Measurements from ENCODE around the gene IGHMBP2. TPM values are rescaled to one million over a fixed set of nuclear protein-coding genes. Genes with fewer than 3 reads are reported as not detected.

The IGHMBP2 gene
- total RNA-seq, 1 experiment from 2014 or later: 27.0 TPM

GRCh38 chr11:68928136-68928880 is 24.6 kb downstream of the IGHMBP2 start:
- peaks cover 30% of the 10 kb centered on the region for H3K36me3 ChIP-seq (ENCODE audit: low read depth)
- no peaks in the 10 kb centered on the region for H3K79me2 ChIP-seq (ENCODE audit: low read depth)
- peaks cover 8% of the 10 kb centered on the region; the same call in 1 of the 2 replicates for H3F3A ChIP-seq (ENCODE audit: insufficient read depth, low read depth)
- no peak overlapping the region for H3K4me2 ChIP-seq
- H3K27me3 ChIP-seq (ENCODE audit: insufficient read depth, low read depth): no peaks in the 10 kb centered on the region
- H3K4me1 ChIP-seq (replicated peaks; ENCODE audit: insufficient read depth): peaks cover 5% of the 10 kb centered on the region; the same call in 1 of the 2 replicates
- POLR2A ChIA-PET (ENCODE audit: unreplicated experiment): no interaction called here
- no TSS peak for BruUV-seq (replicated peaks)
- TF ChIP-seq EZH2 (IDR thresholded peaks at IDR 0.05; ENCODE audit: low read depth) (no peak), CTCF (conservative IDR thresholded peaks at IDR 0.05) (no peak)
- no peak overlapping the region for H3K4me3 ChIP-seq
- no peaks in the 10 kb centered on the region for H3K9me2 ChIP-seq (ENCODE audit: insufficient read depth)
- intact Hi-C loops (cut with micrococcal nuclease; ENCODE audit: unreplicated experiment): no loop called here
- H4K20me1 ChIP-seq (ENCODE audit: insufficient read depth): no peaks in the 10 kb centered on the region
- H3K9me3 ChIP-seq (ENCODE audit: insufficient read depth, low read depth): peaks cover 15% of the 10 kb centered on the region
- DNase-seq: no peak
- CTCF ChIA-PET: no interaction called here
- H3K27ac ChIP-seq: no peak overlapping the region
- no peak overlapping the region for H2AFZ ChIP-seq

GRCh38 chr11:68929135-68929534 is 25.4 kb downstream of the IGHMBP2 start:
- POLR2A ChIA-PET (ENCODE audit: unreplicated experiment): interaction anchor here (0.5 kb wide), 1 partner anchor 423 kb away, joined by 3 read pairs; no protein-coding TSS in a partner anchor
- H4K20me1 ChIP-seq (ENCODE audit: insufficient read depth): no peaks in the 10 kb centered on the region
- TF ChIP-seq EZH2 (IDR thresholded peaks at IDR 0.05; ENCODE audit: low read depth) (no peak), CTCF (conservative IDR thresholded peaks at IDR 0.05) (no peak)
- peaks cover 30% of the 10 kb centered on the region for H3K36me3 ChIP-seq (ENCODE audit: low read depth)
- no peaks in the 10 kb centered on the region for H3K27me3 ChIP-seq (ENCODE audit: insufficient read depth, low read depth)
- CTCF ChIA-PET: no interaction called here
- H2AFZ ChIP-seq: no peak overlapping the region
- no peak overlapping the region for H3K4me3 ChIP-seq
- H3K79me2 ChIP-seq (ENCODE audit: low read depth): no peaks in the 10 kb centered on the region
- peaks cover 2% of the 10 kb centered on the region; the same call in 1 of the 2 replicates for H3F3A ChIP-seq (ENCODE audit: insufficient read depth, low read depth)
- no TSS peak for BruUV-seq (replicated peaks)
- H3K9me2 ChIP-seq (ENCODE audit: insufficient read depth): no peaks in the 10 kb centered on the region
- H3K4me2 ChIP-seq: no peak overlapping the region
- DNase-seq: no peak
- peaks cover 15% of the 10 kb centered on the region for H3K9me3 ChIP-seq (ENCODE audit: insufficient read depth, low read depth)
- intact Hi-C loops (cut with micrococcal nuclease; ENCODE audit: unreplicated experiment): no loop called here
- H3K27ac ChIP-seq: no peak overlapping the region
- H3K4me1 ChIP-seq (replicated peaks; ENCODE audit: insufficient read depth): peaks cover 4% of the 10 kb centered on the region; the same call in 1 of the 2 replicates

GRCh38 chr11:68929706-68930570 is 26.2 kb downstream of the IGHMBP2 start:
- intact Hi-C loops (cut with micrococcal nuclease; ENCODE audit: unreplicated experiment): no loop called here

More at GRCh38 chr11:68929706-68930570, 26.2 kb downstream of the IGHMBP2 start:
- Histone ChIP-seq H2AFZ (no peak overlapping the region), H3K9me2 (ENCODE audit: insufficient read depth) (no peaks in the 10 kb centered on the region), H3K9me3 (ENCODE audit: insufficient read depth, low read depth) (peaks cover 15% of the 10 kb centered on the region), H3F3A (ENCODE audit: insufficient read depth, low read depth) (no peaks in the 10 kb centered on the region), H3K27ac (no peak overlapping the region), H3K4me1 (replicated peaks; ENCODE audit: insufficient read depth) (no peaks in the 10 kb centered on the region), H3K4me2 (no peak overlapping the region), H3K27me3 (ENCODE audit: insufficient read depth, low read depth) (no peaks in the 10 kb centered on the region), H3K79me2 (ENCODE audit: low read depth) (no peaks in the 10 kb centered on the region), H4K20me1 (ENCODE audit: insufficient read depth) (no peaks in the 10 kb centered on the region), H3K36me3 (ENCODE audit: low read depth) (peaks cover 26% of the 10 kb centered on the region), H3K4me3 (no peak overlapping the region)
- no peak for TF ChIP-seq EZH2 (IDR thresholded peaks at IDR 0.05; ENCODE audit: low read depth)
- no peak for TF ChIP-seq CTCF (conservative IDR thresholded peaks at IDR 0.05)
- no TSS peak for BruUV-seq (replicated peaks)
- ChIA-PET POLR2A (ENCODE audit: unreplicated experiment) (no interaction called here), CTCF (no interaction called here)
- DNase-seq: no peak
